Esophagus muscularis mucosa (tissue), 4 donors: ENCODE measurements around the gene LILRB3. TPM values are rescaled to one million over a fixed set of nuclear protein-coding genes. Genes with fewer than 3 reads are reported as not detected.
"Not testable (repeated sequence)": the region's sequence is repeated elsewhere in the genome, so short reads cannot be mapped to it uniquely, and the experiment has no call there.

Experiments used
- DNase-seq: peaks from one replicate; pipeline ENCODE4 v3.0.0-alpha.2; 2017; ENCODE audit errors: extremely low spot score
- H3K27ac ChIP-seq, 4 donors: fragments of 200-600 bp; sonication (generic); replicated peaks in 1 of 4; 1 replicate in 3 of 4; 2 replicates in 1 of 4; pipeline ENCODE4 v1.5.1; 2016 to 2019; ENCODE audit warnings: mild to moderate bottlenecking in 1 of 4
- H3K27me3 ChIP-seq, 4 donors: fragments of 200-600 bp; sonication (generic); one replicate each; pipeline versions ENCODE4 v1.5.1 to v1.6.0; 2016 to 2019
- H3K36me3 ChIP-seq, 4 donors: fragments of 200-600 bp; sonication (generic); one replicate each; pipeline ENCODE4 v1.5.1; 2016 to 2019
- H3K4me1 ChIP-seq, 4 donors: fragments of 200-600 bp; sonication (generic); one replicate each; pipeline ENCODE4 v1.5.1; 2016 to 2019
- H3K4me3 ChIP-seq, 4 donors: fragments of 200-600 bp; sonication (generic); 1 replicate in 2 of 4; 2 replicates in 2 of 4; pipeline ENCODE4 v1.5.1; 2016 to 2019; ENCODE audit warnings: mild to moderate bottlenecking in 4 of 4, moderate library complexity in 1 of 4
- H3K9me3 ChIP-seq, 4 donors: fragments of 200-600 bp; sonication (generic); 1 replicate in 3 of 4; 2 replicates in 1 of 4; pipeline ENCODE4 v1.5.1; 2016 to 2019
- CTCF ChIP-seq, 3 experiments: fragments of 200-600 bp in 2 of 3; fragments of 450-650 bp in 1 of 3; sonication (generic) in 2 of 3; IDR thresholded peaks; one replicate each; pipeline ENCODE4 v1.5.1; 2017 to 2019; ENCODE audit warnings: antibody characterized with exemption in 3 of 3, mild to moderate bottlenecking in 2 of 3, moderate library complexity in 1 of 3
- EP300 ChIP-seq: sonication (generic); formaldehyde crosslinking; IDR thresholded peaks from one replicate; pipeline ENCODE4 v1.6.1; 2017; ENCODE audit warnings: antibody characterized with exemption
- POLR2A ChIP-seq: fragments of 450-650 bp; IDR thresholded peaks from one replicate; pipeline ENCODE4 v1.6.1; 2017; ENCODE audit warnings: antibody characterized with exemption, moderate library complexity, mild to moderate bottlenecking, low read depth
- POLR2AphosphoS5 ChIP-seq, 2 donors: sonication (generic); formaldehyde crosslinking; IDR thresholded peaks; one replicate each; pipeline ENCODE4 v1.6.1; 2017; ENCODE audit warnings: antibody characterized with exemption in 2 of 2
- WGBS: methylation state at CpG from one replicate; pipeline ENCODE4 v1.1.5; 2018; 5-methylcytosine and 5-hydroxymethylcytosine counted together
- intact Hi-C: fragments of 100-400 bp; cut with DNase I; formaldehyde crosslinking; loops from one replicate; pipeline ENCODE4 v1.15.1; 2023
- total RNA-seq, 4 donors: library from RNA; depleted of rRNA; stranded (reverse); fragments of >200 nt; gene quantifications; one replicate each; pipeline versions ENCODE4 v1.1.0 to v1.2.1, GENCODE V29; 2016

Gene LILRB3
- total RNA-seq, 4 donors from 2014 or later, result 9.1 to 36.1 (median 11.3) TPM

- Histone ChIP-seq H3K36me3 (peaks cover 0 to 23% (median 0%) of the 10 kb centered on the region in 4 donors), H3K27ac (no peak overlapping the region), H3K9me3 (no peaks in the 10 kb centered on the region), H3K4me1 (no peaks in the 10 kb centered on the region), H3K27me3 (peaks cover 0 to 16% (median 0%) of the 10 kb centered on the region in 4 donors), H3K4me3 (no peak overlapping the region)
- TF ChIP-seq CTCF (IDR thresholded peaks at IDR 0.05) (no peak), POLR2AphosphoS5 (IDR thresholded peaks at IDR 0.05) (no peak), EP300 (no peak), POLR2A (no peak)
- no peak for DNase-seq
- 86% methylated on average over 5 of the region's 9 CpGs for WGBS
- intact Hi-C loops, result no loop called here
Measured at GRCh38 chr19:54216869-54217268, 5.9 kb downstream of the LILRB3 start.

GRCh38 chr19:54214734-54215133 is 8.1 kb downstream of the LILRB3 start:
- H3K9me3 ChIP-seq, DNase-seq, intact Hi-C loops, H3K4me3 ChIP-seq, H3K27ac ChIP-seq, H3K27me3 ChIP-seq: not testable (repeated sequence)
- 90% methylated on average over 14 of the region's 19 CpGs for WGBS
- Histone ChIP-seq H3K4me1 (peaks cover 9 to 12% (median 11%) of the 10 kb centered on the region in 4 donors), H3K36me3 (peaks cover 0 to 23% (median 0%) of the 10 kb centered on the region in 4 donors)

GRCh38 chr19:54214217-54214616 is 8.6 kb downstream of the LILRB3 start:
- peaks cover 14 to 17% (median 16%) of the 10 kb centered on the region in 4 donors for H3K4me1 ChIP-seq
- H3K36me3 ChIP-seq, result peaks cover 0 to 18% (median 0%) of the 10 kb centered on the region in 4 donors
- 68% methylated on average over 2 of the region's 5 CpGs for WGBS
- H3K9me3 ChIP-seq, H3K27me3 ChIP-seq, H3K27ac ChIP-seq, H3K4me3 ChIP-seq, DNase-seq, intact Hi-C loops: not testable (repeated sequence)

GRCh38 chr19:54211235-54211634 is 11.6 kb downstream of the LILRB3 start:
- WGBS, result 77% methylated on average over 12 of the region's 12 CpGs
- Histone ChIP-seq H3K4me1 (peaks cover 38 to 44% (median 43%) of the 10 kb centered on the region in 4 donors), H3K4me3 (no peak overlapping the region), H3K27ac (peak overlapping the region in 1 of 4 donors; percentile 14), H3K9me3 (no peaks in the 10 kb centered on the region), H3K36me3 (peaks cover 16 to 29% (median 23%) of the 10 kb centered on the region in 4 donors), H3K27me3 (no peaks in the 10 kb centered on the region)
- DNase-seq, result no peak
- intact Hi-C loops, result no loop called here
- no peak for TF ChIP-seq POLR2A
- TF ChIP-seq EP300, result no peak
- peak in 1 of 2 donors; percentile 4 for TF ChIP-seq POLR2AphosphoS5 (IDR thresholded peaks at IDR 0.05)
- TF ChIP-seq CTCF (IDR thresholded peaks at IDR 0.05), result no peak

- Histone ChIP-seq H3K9me3 (no peaks in the 10 kb centered on the region), H3K36me3 (peaks cover 21 to 42% (median 36%) of the 10 kb centered on the region in 4 donors), H3K4me1 (peaks cover 47 to 56% (median 55%) of the 10 kb centered on the region in 4 donors), H3K27ac (peak overlapping the region; percentile 70 to 79 (median 76)), H3K27me3 (no peaks in the 10 kb centered on the region), H3K4me3 (no peak overlapping the region)
- intact Hi-C loops, result no loop called here
- WGBS, result 31% methylated on average over 10 of the region's 10 CpGs
- TF ChIP-seq POLR2AphosphoS5 (IDR thresholded peaks at IDR 0.05) (peak; percentile 78), CTCF (IDR thresholded peaks at IDR 0.05) (no peak)
- peak; percentile 95 for DNase-seq
Measured at GRCh38 chr19:54209811-54210494, 12.9 kb downstream of the LILRB3 start.
